GM19035 (cell line): ENCODE results near the gene TAOK3.

Source experiments
- ATAC-seq: cut with Tn5 transposase; IDR thresholded peaks from one replicate; pipeline ENCODE4 v1.9.1; 2021; ENCODE audit not compliant: unreplicated experiment

The TAOK3 gene

GRCh38 chr12:118344829-118345228 is 27.9 kb downstream of the TAOK3 start:
- no peak for ATAC-seq

DNA sequence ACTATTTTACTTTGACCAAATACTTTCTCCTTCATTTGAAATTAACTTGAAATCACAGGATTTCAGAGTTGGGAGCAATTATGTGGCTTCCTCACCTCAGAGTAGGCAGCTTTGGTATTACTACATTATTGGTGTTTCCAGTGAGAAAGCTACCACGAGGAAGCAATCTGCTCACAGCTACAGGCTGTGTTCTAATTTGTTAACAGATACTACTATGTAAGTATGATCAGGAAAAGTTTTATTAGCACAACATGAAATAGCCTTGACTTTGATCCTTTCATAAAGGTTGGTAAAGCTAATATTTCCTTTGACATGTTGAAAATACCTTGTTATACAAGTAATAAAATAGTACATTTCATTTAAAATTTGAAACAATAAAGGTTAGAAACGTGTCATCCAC is 30.6 kb downstream of the TAOK3 start:
- no peak for ATAC-seq

DNA sequence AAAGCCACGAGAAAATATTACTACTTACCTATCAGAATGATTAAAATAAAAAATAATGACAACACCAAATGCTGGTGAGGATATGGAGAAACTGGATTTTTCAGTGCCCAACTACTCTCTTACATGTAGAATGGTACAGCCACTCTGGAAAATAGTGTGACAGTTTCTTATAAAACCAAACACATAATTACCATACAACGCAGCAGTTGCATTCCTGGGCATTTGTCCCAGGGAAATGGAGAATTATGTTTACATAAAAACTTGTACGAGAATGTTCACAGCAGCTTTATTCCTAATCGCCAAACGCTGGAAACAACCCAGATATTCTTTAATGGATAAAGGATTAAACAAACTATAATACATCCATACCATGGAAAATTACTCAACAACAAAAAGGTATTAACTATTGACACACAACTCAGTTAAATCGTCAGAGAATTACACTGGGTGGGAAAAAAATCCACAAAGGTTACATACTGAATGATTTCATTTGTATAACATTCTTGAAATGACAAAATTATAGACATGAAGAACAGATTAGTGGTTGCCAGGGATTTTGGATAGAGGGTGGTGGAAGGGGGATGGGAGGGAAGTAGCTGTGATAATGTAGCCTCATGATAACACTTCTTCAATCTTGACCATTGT is 35.4 kb downstream of the TAOK3 start:
- ATAC-seq: no peak

GRCh38 chr12:118336123-118336522 is 36.6 kb downstream of the TAOK3 start:
- ATAC-seq: no peak

DNA sequence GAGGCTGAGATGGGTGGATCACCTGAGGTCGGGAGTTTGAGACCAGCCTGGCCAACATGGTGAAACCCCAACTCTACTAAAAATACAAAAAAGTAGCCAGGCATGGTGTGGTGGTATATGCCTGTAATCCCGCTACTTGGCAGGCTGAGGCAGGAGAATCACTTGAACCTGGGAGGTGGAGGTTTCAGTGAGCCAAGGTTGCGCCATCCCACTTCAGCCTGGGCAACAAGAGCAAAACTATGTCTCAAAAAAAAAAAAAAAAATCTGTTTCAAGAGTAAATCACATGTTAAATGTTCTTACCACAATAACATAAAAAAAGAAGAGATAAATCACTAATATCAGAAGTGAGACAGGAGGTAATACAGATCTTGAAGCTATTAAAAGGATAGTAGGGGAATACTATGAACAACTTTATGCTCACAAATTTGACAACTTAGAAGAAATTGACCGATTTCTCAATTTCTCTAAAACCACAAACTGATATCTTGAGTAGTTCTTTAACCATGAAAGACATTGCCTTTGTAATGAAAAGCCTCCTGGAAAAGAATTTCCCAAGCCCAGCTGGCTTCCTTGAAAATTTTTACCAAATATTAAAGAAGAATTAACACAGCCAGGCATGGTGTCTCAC is 37.7 kb downstream of the TAOK3 start:
- ATAC-seq: no peak

GRCh38 chr12:118334241-118334640 is 38.5 kb downstream of the TAOK3 start:
- no peak for ATAC-seq

DNA sequence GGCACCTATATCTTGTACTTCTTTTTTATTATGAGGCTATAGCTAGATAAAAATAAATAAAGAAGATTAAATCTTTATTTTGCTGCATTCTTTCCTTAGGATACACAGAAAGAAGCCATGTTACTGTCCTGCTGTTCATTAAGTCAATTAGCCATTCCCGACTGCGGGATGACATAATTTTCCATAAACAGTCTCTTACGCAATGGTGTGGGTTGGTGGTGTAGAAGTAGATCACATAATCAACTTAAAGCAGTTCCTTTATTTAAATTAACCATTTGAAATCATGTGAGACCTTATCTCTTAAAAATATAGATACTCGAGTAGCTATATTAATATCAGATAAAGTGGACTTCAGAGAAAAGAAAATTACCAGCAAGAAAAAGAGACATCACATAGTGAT is 40.2 kb downstream of the TAOK3 start:
- no peak for ATAC-seq

- ATAC-seq: peak; percentile 65
Observed at GRCh38 chr12:118330421-118331018, 42.2 kb downstream of the TAOK3 start.

GRCh38 chr12:118328486-118329330 is 44.0 kb downstream of the TAOK3 start:
- no peak for ATAC-seq

DNA sequence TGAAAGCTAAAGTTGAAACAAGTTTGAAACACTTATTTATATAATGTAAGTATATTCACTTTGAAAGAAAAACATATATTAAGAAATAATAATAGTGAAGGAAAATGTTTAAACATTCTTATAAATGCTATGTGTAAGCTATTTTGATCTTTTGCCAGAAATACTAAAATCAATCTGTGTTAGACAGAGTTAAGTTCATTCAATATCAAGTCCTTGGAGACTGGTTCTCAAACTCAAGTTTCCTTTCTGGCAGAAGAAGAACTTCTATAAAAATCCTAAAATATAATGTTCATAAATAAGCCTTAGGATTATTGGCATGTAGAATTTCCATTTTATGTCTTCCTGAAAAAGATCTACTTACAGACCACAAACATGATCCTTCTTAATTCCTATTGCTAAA is 45.3 kb downstream of the TAOK3 start:
- no peak for ATAC-seq

DNA sequence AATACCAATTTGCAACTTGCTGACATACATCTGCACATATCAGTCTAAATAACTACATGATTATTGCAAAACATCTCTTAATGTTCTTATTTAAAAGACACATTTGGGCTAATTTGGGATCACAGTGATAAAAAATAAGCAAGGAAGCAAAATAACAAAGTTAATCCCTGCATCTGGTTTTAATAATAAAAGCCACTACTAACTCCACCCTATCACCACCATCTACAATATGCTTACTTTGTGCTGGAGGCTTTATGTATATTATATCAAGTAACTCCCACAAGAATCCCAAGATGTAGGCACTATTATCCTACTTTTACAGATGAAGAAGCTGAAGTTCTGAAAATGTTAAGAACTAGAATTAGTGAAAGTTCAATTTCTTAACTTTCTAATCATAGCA is 45.7 kb downstream of the TAOK3 start:
- ATAC-seq: no peak

DNA sequence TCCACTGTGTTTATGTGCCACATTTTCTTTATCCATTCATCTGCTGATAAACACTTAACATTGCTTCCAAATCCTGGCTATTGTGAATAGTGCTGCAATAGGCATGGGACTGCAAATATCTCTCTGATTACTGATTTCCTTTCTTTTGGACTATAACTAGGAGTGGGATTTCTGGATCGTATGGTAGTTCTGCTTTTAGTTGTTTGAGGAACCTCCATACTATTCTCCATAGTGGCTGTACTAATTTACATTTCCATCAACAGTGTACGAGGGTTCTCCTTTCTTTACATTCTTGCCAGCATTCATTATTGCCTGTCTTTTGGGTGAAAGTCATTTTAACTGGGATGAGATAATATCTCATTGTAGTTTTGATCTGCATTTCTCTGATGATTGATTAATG is 47.6 kb downstream of the TAOK3 start:
- no peak for ATAC-seq

GRCh38 chr12:118319627-118320026 is 53.1 kb downstream of the TAOK3 start:
- no peak for ATAC-seq

GRCh38 chr12:118318744-118319143 is 54.0 kb downstream of the TAOK3 start:
- ATAC-seq: no peak

GRCh38 chr12:118317729-118318128 is 55.0 kb downstream of the TAOK3 start:
- ATAC-seq: no peak

- no peak for ATAC-seq
Observed at GRCh38 chr12:118315821-118316220, 56.9 kb downstream of the TAOK3 start.

DNA sequence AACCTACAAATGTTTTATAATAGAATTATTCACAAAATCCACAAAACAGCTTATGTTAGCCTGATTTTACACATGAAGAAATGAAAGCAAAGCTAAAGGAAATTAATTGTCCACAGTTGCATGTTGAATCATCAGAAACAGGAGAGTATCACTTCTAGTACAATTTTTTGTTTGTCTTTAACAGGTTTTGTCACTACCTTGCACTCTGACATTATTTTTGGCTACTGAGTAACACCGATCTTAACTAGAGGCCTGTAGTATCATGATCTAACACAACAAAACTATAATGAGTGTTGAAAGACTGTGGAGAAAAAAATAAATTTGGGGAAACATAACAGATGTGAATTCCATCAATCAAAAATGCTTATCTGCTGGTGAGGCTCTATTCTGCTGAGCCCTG is 60.1 kb downstream of the TAOK3 start:
- no peak for ATAC-seq

DNA sequence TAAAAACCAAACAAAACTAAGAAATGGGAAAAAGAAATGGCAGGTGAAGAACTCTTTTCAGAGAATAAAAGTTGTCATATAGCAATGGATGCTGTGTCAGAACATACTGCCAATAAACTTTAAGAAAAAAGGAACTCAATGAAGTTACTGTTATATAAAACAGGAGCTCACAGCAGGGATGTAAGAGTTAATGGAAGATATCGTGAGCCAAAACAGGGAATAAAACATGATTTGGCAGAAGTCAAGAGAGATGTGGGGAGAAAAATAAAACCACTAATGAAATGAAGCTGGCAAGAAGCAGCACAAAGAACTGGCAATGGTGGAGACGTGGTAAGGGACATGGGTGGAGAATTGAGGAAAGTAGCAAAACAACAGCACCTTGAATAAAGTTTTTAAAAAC is 61.0 kb downstream of the TAOK3 start:
- ATAC-seq: no peak

DNA sequence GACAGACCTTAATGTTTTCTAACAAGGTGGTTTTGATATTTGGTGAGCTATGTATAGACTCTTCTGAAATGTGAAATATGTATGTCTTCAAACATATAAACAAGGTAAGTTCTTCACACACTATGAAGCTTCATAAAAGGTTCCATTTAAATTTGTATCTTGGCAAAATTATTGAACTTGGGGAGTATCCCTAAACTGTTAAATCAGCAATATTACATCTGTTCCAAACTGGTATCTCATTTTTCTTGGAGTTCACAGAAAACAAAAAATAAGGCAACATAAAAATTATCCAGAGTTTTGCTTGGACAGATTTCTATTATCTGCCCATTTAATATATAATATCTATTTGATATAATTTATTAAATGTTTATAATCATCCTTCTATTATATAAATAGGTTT is 62.4 kb downstream of the TAOK3 start:
- ATAC-seq: no peak

- ATAC-seq: peak; percentile 12
Observed at GRCh38 chr12:118308006-118308405, 64.7 kb downstream of the TAOK3 start.

- ATAC-seq: peak; percentile 49
Observed at GRCh38 chr12:118307069-118307954, 65.4 kb downstream of the TAOK3 start.
